Measurements from ENCODE around the gene MYOD1. TPM values are rescaled to one million over a fixed set of nuclear protein-coding genes. Genes with fewer than 3 reads are reported as not detected.

The MYOD1 gene
- total and polyA plus RNA-seq, 9 of the 15 experiments (the other 6 are each of a cell fraction or from before 2014, with no cell fraction given): not detected

DNA sequence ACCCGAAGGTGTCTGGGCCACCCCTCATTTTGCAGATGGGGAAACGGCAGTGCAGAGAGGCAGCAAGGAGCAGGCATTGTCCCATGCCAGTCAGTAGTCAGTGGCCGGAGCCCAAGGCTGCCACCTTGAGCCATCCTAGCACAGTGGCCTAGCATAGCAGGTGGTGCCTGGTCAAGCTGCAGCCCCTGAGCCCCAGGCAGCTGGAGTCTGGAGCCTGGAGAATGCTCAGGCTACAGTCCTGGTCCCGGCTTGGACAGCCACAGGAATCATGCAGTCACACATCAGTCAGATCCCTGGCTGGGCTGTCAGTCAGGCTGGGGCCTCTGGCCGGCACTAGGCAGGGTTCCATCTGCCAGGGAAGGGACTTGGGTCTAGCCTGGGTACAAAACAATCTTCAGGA is 33.8 kb downstream of the MYOD1 start:
- H3K9ac ChIP-seq (ENCODE audit: insufficient read depth in 1 of 2, low read depth in 2 of 2, low read length in 2 of 2): no peak overlapping the region
- 1% methylated on average over 5 of the region's 5 CpGs for WGBS (ENCODE audit: insufficient coverage, low coverage, missing lambda C conversion rate)
- FAIRE-seq (no peak), DNase-seq (ENCODE audit: extremely low read depth in 1 of 4, low spot score in 3 of 4) (no peak), ATAC-seq (no peak)
- no peaks in the 10 kb centered on the region for H3K4me1 ChIP-seq (replicated peaks in 1 of 2; ENCODE audit: control insufficient read depth in 2 of 2, insufficient read depth in 2 of 2, low read length in 2 of 2)
- H3K79me2 ChIP-seq (ENCODE audit: control insufficient read depth, insufficient read depth, low read length): no peaks in the 10 kb centered on the region
- H3K27ac ChIP-seq (ENCODE audit: extremely low read depth, low read depth, low read length): no peak overlapping the region
- no peak overlapping the region for H3K4me2 ChIP-seq (ENCODE audit: insufficient read depth, low read length)
- CTCF ChIA-PET (ENCODE audit: low intra/inter-chr PET ratio): no interaction called here
- TF ChIP-seq, protein P1, sequence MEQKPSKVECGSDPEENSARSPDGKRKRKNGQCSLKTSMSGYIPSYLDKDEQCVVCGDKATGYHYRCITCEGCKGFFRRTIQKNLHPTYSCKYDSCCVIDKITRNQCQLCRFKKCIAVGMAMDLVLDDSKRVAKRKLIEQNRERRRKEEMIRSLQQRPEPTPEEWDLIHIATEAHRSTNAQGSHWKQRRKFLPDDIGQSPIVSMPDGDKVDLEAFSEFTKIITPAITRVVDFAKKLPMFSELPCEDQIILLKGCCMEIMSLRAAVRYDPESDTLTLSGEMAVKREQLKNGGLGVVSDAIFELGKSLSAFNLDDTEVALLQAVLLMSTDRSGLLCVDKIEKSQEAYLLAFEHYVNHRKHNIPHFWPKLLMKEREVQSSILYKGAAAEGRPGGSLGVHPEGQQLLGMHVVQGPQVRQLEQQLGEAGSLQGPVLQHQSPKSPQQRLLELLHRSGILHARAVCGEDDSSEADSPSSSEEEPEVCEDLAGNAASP (IDR thresholded peaks at IDR 0.05): no peak
- TF ChIP-seq ZFP36 (IDR thresholded peaks at IDR 0.05; ENCODE audit: low read depth, low read length, partially characterized antibody) (no peak), ILF3 (IDR thresholded peaks at IDR 0.05; ENCODE audit: borderline replicate concordance) (no peak), BACH1 (tag; IDR thresholded peaks at IDR 0.05) (no peak), CHCHD3 (CRISPR knock-in tag; IDR thresholded peaks at IDR 0.05) (no peak), ZNF253 (CRISPR knock-in tag; conservative IDR thresholded peaks at IDR 0.05) (no peak), MTA2 (IDR thresholded peaks at IDR 0.05; ENCODE audit: low read depth) (no peak)
- in situ Hi-C loops (cut with MboI) (no loop called here), intact Hi-C loops (cut with micrococcal nuclease) (no loop called here)
- POLR2A ChIA-PET: no interaction called here
- no peak overlapping the region for H2AFZ ChIP-seq (ENCODE audit: low read depth, low read length)
- H3K9me3 ChIP-seq (replicated peaks; ENCODE audit: control insufficient read depth, insufficient read depth, low read depth, low read length): no peaks in the 10 kb centered on the region
- no peak overlapping the region for H3K4me3 ChIP-seq
- BruUV-seq (replicated peaks): no TSS peak
- H3K36me3 ChIP-seq (ENCODE audit: control insufficient read depth, insufficient read depth, low read length): no peaks in the 10 kb centered on the region
- H3K27me3 ChIP-seq (ENCODE audit: control insufficient read depth in 2 of 2, insufficient read depth in 2 of 2, low read length in 2 of 2): peaks cover 0 to 35% of the 10 kb centered on the region in 2 experiments; a peak in 3 of 5 replicates
- no peaks in the 10 kb centered on the region for H4K20me1 ChIP-seq (replicated peaks; ENCODE audit: control insufficient read depth, insufficient read depth, low read length)
- no peaks in the 10 kb centered on the region for H3K9me1 ChIP-seq (ENCODE audit: control insufficient read depth, insufficient read depth, low read length)
